Measurements from ENCODE around the gene TK1.
"Not testable (repeated sequence)": the region's sequence is repeated elsewhere in the genome, so short reads cannot be mapped to it uniquely, and the experiment has no call there.

The TK1 gene

GRCh38 chr17:78148286-78149016, 38.4 kb downstream of the TK1 start:
- DNase-seq (ENCODE audit: low spot score) = no peak

- DNase-seq (ENCODE audit: low spot score) = no peak
Observed at GRCh38 chr17:78147315-78147998, 39.4 kb downstream of the TK1 start.

GRCh38 chr17:78146881-78147280, 40.0 kb downstream of the TK1 start:
- DNase-seq (ENCODE audit: low spot score) = no peak

GRCh38 chr17:78146471-78146869, 40.4 kb downstream of the TK1 start:
- DNase-seq (ENCODE audit: low spot score) = no peak

- no peak for DNase-seq (ENCODE audit: low spot score)
Observed at GRCh38 chr17:78144736-78145641, 41.9 kb downstream of the TK1 start.

- peak; percentile 57 for DNase-seq (ENCODE audit: low spot score)
Observed at GRCh38 chr17:78144147-78144719, 42.6 kb downstream of the TK1 start.

GRCh38 chr17:78143214-78144146, 43.4 kb downstream of the TK1 start:
- no peak for DNase-seq (ENCODE audit: low spot score)

- DNase-seq (ENCODE audit: low spot score) = no peak
Observed at GRCh38 chr17:78142119-78142861, 44.6 kb downstream of the TK1 start.

- DNase-seq (ENCODE audit: low spot score) = peak; percentile 18
Observed at GRCh38 chr17:78141437-78142118, 45.3 kb downstream of the TK1 start.

GRCh38 chr17:78140169-78141051, 46.4 kb downstream of the TK1 start:
- DNase-seq (ENCODE audit: low spot score) = peak; percentile 92

GRCh38 chr17:78139861-78140168, 47.0 kb downstream of the TK1 start:
- not testable (repeated sequence) for DNase-seq (ENCODE audit: low spot score)

- DNase-seq (ENCODE audit: low spot score) = no peak
Observed at GRCh38 chr17:78138204-78139060, 48.4 kb downstream of the TK1 start.

GRCh38 chr17:78137392-78138203, 49.3 kb downstream of the TK1 start:
- no peak for DNase-seq (ENCODE audit: low spot score)

- no peak for DNase-seq (ENCODE audit: low spot score)
Observed at GRCh38 chr17:78135858-78136500, 50.9 kb downstream of the TK1 start.

- DNase-seq (ENCODE audit: low spot score) = no peak
Observed at GRCh38 chr17:78134899-78135385, 51.9 kb downstream of the TK1 start.
